Measurements from ENCODE around the gene BTBD9.

Gene BTBD9

GRCh38 chr6:38476888-38477287, 162.8 kb downstream of the BTBD9 start:
- no peak for DNase-seq (ENCODE audit: insufficient read length, low spot score)
- no peak for TF ChIP-seq POLR2A (IDR thresholded peaks at IDR 0.05; ENCODE audit: low read depth, low read length)
- no peak for FAIRE-seq

- no peak for TF ChIP-seq POLR2A (IDR thresholded peaks at IDR 0.05; ENCODE audit: low read depth, low read length)
- DNase-seq (ENCODE audit: insufficient read length, low spot score) (no peak), FAIRE-seq (no peak)
These were observed 163.6 kb downstream of the BTBD9 start for GRCh38 chr6:38476141-38476540.

- DNase-seq (ENCODE audit: insufficient read length, low spot score) (no peak), FAIRE-seq (no peak)
- no peak for TF ChIP-seq POLR2A (IDR thresholded peaks at IDR 0.05; ENCODE audit: low read depth, low read length)
These were observed 169.2 kb downstream of the BTBD9 start for GRCh38 chr6:38470548-38470947.

- DNase-seq (ENCODE audit: insufficient read length, low spot score): no peak
- FAIRE-seq: no peak
- TF ChIP-seq POLR2A (IDR thresholded peaks at IDR 0.05; ENCODE audit: low read depth, low read length): no peak
These were observed 172.2 kb downstream of the BTBD9 start for GRCh38 chr6:38467566-38467965.

DNA sequence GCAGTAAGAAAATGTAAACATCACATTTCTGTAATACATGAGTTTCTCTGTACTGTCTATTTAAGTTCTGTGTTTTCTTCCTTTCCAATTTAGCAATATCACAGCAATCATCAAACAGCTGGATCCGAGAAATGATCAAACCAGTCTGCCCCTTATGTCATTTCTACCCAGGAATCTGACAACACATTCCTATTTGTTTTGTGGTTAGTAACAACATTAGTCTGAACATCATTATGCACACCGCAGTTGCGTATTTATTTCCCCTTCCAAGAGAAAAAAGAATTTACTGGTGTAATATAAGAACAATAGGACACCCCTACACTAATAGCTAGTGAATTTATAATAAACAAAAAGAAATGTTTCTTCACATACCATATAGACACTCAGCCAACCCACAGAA, 179.5 kb downstream of the BTBD9 start:
- TF ChIP-seq POLR2A (IDR thresholded peaks at IDR 0.05; ENCODE audit: low read depth, low read length): no peak
- DNase-seq (ENCODE audit: insufficient read length, low spot score) (no peak), FAIRE-seq (no peak)

GRCh38 chr6:38459291-38459690, 180.4 kb downstream of the BTBD9 start:
- DNase-seq (ENCODE audit: insufficient read length, low spot score): no peak
- FAIRE-seq: peak; percentile 58
- TF ChIP-seq POLR2A (IDR thresholded peaks at IDR 0.05; ENCODE audit: low read depth, low read length): no peak

DNA sequence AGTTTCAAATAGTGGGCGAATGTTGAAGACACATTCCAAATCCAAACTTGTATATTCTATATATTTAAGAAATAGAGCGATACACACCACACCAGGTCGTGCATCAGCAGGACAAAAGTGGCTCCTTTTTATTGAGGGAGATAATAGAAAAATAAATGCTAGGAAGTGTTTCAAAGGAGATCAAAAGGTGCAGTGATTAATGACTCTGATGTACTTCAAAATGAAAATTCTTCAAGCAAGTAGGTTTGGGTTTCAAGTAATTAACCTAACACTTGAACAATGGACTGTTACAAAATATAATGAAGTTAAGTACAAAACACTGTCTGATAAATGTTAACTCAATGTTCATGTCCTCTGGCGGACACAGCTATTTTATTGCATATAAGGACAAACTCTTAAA, 185.9 kb downstream of the BTBD9 start:
- no peak for FAIRE-seq
- TF ChIP-seq POLR2A (IDR thresholded peaks at IDR 0.05; ENCODE audit: low read depth, low read length): no peak
- DNase-seq (ENCODE audit: insufficient read length, low spot score): no peak

DNA sequence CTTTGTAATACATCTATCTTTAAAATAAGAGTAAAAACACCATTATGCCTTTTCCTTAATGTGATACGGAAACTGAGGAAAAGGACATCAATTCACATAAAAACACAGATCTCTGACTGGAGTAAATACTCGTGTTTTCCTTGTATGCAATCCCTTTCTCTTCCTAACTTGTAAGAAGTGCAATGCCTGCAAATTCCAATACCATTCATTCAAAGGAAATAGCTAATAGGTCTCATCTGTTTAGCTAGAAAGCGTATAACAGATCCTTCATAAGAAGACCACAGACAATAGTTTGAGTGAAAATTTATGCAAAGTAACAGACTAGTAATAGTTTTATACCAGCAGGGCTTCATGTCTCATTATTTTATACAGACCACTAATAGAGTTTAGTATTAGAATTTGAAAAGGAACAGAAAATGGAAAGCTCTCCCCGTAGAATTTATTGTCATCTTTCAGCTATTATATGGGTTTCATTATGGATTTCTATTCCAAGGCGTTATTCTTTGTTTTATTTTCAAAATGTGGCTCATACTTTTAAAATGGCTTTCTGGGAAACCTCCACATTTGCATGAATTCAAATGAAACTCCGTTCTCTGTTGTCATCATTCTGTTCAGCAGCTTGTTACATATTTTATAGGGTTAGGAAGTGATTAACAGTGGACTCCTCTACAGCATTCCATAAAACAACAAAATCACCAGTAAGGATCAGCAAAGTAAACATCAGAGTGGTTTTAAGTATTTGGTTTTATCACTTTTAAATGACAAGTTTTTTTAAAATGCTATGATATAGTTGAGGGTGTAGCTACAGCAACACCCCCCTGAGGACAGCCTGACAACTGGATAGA, 186.7 kb downstream of the BTBD9 start:
- DNase-seq (ENCODE audit: insufficient read length, low spot score) (no peak), FAIRE-seq (no peak)
- no peak for TF ChIP-seq POLR2A (IDR thresholded peaks at IDR 0.05; ENCODE audit: low read depth, low read length)

DNA sequence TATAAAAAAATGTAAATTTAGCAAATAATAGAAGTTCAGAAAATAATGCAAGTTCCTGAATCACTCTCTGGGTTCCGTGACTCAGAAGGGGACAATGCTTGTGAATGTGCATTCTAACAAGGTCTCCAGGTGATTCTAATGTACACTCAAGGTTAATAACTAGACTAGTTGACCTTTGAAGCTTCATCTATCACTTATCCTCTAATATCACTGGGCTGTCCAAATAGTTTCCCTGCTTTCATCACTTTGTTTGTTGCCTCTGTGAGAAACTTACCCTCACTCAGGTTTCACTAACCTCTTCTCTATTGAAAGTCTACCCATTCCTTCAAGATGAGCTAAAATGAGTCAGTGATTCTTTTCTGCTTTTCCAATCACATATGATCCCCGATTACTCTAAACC, 189.0 kb downstream of the BTBD9 start:
- FAIRE-seq (peak; percentile 50), DNase-seq (ENCODE audit: insufficient read length, low spot score) (no peak)
- no peak for TF ChIP-seq POLR2A (IDR thresholded peaks at IDR 0.05; ENCODE audit: low read depth, low read length)

- FAIRE-seq (no peak), DNase-seq (ENCODE audit: insufficient read length, low spot score) (no peak)
- no peak for TF ChIP-seq POLR2A (IDR thresholded peaks at IDR 0.05; ENCODE audit: low read depth, low read length)
These were observed 193.8 kb downstream of the BTBD9 start for GRCh38 chr6:38445925-38446324.

GRCh38 chr6:38445336-38445735, 194.4 kb downstream of the BTBD9 start:
- FAIRE-seq (no peak), DNase-seq (ENCODE audit: insufficient read length, low spot score) (no peak)
- TF ChIP-seq POLR2A (IDR thresholded peaks at IDR 0.05; ENCODE audit: low read depth, low read length): no peak

DNA sequence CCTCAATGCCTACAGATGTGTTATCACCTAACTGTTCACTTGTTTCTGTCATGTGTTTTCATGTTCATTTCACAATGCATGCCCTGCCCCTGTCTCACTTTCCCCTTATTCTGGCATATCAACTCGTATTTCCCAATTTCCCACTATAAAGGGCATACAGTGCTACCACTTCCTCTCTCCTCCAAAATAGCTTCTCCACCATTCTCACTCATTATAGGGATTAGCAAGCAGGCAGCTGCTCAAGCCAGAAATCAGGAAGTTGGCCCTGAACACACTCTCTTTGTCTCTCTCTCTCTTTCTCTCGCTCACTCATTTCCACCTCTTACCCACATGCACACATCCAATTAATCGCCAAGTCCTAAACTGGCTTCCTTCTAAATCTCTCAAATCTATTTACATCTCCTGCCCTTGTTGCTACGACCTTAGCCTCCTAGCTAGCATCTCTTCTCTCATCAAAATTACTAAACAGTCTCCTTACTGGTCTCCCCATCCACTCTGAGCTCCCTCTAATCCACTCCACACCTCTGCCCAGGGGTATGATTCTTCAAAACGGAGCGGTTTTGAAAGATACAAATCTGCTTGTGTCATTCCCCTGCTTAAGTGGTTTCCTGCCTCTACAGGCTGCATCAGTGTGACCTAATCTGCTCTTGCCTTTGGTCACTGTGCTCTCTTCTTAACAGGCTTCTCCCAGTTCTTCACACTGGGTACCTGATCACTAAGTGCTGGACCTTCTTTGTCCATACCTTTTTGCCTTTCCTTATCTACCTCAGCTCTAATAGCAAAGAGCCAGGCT, 196.2 kb downstream of the BTBD9 start:
- DNase-seq (ENCODE audit: insufficient read length, low spot score): no peak
- TF ChIP-seq POLR2A (IDR thresholded peaks at IDR 0.05; ENCODE audit: low read depth, low read length): no peak
- peak; percentile 45 for FAIRE-seq

- TF ChIP-seq POLR2A (IDR thresholded peaks at IDR 0.05; ENCODE audit: low read depth, low read length): no peak
- FAIRE-seq: no peak
- no peak for DNase-seq (ENCODE audit: insufficient read length, low spot score)
These were observed 201.6 kb downstream of the BTBD9 start for GRCh38 chr6:38438097-38438496.

DNA sequence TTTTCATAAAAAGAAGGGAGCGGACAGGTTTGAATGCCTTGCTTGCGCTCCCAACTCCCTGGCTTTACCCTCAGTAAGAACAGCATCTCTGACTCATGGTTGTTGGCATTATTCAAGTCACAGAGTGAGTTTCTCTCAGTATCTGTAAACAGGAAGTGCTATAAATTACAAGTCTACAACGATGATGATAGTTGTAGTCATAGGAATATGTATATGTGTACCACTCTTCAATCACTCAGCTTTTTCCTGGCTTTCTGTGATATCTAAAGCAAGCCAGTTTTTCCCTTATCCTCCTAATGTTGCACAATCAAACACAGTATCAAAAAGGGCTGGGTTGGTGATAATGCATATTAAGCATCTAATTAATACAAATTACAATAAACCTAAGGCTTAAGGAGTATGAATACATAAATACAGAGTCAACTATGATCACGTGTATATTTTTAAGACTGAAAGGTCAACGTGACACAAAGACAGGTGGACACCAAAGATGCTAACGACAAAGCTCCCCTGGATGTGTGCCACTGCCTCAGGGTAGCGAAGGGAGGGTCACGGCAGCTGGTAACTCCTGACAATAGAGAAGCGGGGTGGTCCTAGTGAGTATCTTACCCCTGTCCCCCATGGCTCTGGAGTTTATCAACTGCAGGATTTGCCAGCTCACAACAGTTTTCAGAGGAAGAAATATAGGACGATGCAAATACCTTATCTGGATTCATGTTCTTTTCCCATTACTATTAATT, 202.8 kb downstream of the BTBD9 start:
- DNase-seq (ENCODE audit: insufficient read length, low spot score) (peak; percentile 50), FAIRE-seq (peak; percentile 74)
- TF ChIP-seq POLR2A (IDR thresholded peaks at IDR 0.05; ENCODE audit: low read depth, low read length): no peak
